ENCODE measurements around the gene PASK. TPM values are rescaled to one million over a fixed set of nuclear protein-coding genes. Genes with fewer than 3 reads are reported as not detected.

PASK gene
- total RNA-seq, 2 experiments from 2014 or later: 55.5 to 62.0 TPM

DNA sequence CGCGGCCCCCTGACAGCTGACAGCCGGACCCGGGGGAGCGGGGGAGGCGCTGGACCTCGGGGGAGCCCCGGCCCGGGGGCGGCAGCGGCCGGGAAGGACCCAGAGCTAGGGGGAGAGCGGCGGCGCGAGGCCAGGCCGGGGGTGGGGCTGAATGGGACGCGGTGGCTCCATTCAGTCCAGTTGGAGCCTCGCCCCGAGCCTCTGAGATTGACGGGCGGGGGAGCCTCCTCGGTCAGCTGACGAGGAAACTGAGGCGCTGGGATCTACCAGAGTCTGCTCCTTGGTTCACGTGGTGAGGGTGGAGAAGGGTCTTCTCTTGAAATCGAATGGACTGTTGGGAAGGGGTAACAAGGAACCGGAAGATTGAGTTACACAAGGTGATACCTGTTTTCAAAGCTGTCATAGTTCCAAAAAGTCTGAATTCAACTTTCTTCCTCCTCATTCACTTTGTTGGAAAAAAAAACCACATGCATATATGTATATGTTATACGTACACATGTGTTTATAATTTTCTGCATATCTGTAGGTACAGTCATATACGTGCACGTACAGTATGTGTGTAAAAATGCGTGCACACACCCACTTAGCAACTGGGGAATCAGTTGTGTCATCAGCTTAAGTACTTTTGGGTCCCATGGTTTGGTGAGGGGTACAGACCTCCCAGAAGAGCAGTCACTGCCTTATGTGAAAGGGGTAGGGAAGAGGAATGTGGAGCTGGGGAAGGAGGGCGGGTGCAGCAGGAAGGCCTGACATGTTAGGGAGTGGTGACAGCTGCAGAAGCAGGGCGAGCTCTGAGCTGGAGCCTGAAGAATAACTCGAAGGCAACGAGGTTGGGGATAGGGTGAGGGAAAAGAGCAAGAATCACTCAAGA, 1.6 kb upstream of the PASK start:
- H3K36me3 Mint-ChIP-seq (ENCODE audit: low read depth): peaks cover 11% of the 10 kb centered on the region
- H3K4me3 Mint-ChIP-seq: peak overlapping the region; percentile 89
- POLR2A ChIA-PET: no interaction called here
- H3K4me1 Mint-ChIP-seq: peaks cover 51% of the 10 kb centered on the region
- CTCF ChIA-PET: interaction anchor here (0.6 to 3.1 kb wide), 3 partner anchors 18 to 298 kb away, joined by 3 to 10 read pairs (median 3); no protein-coding TSS in a partner anchor
- DNase-seq: no peak
- peak overlapping the region; percentile 94 for H3K27ac Mint-ChIP-seq
- no peaks in the 10 kb centered on the region for H3K27me3 Mint-ChIP-seq
- H3K9me3 Mint-ChIP-seq: no peaks in the 10 kb centered on the region

GRCh38 chr2:241149925-241150659, 820 bp upstream of the PASK start, which contains the start of gene PPP1R7:
PPP1R7 (plus strand) TSS chr2:241150467; CDS start chr2:241150496, 29 bp downstream.
- H3K9me3 Mint-ChIP-seq: no peaks in the 10 kb centered on the region
- CTCF ChIA-PET: interaction anchor here (0.6 to 3.1 kb wide), 10 partner anchors 14 to 694 kb away, joined by 3 to 10 read pairs (median 3); no protein-coding TSS in a partner anchor
- DNase-seq: peak; percentile 97
- no peaks in the 10 kb centered on the region for H3K27me3 Mint-ChIP-seq
- H3K36me3 Mint-ChIP-seq (ENCODE audit: low read depth): peaks cover 9% of the 10 kb centered on the region
- H3K4me3 Mint-ChIP-seq: peak within 1 kb of the TSS; percentile 89
- peaks cover 51% of the 10 kb centered on the region for H3K4me1 Mint-ChIP-seq
- POLR2A ChIA-PET: interaction anchor here (0.5 to 0.8 kb wide), 4 partner anchors 15 to 510 kb away, joined by 3 read pairs; partner anchors contain the start of gene MTERF4
- H3K27ac Mint-ChIP-seq: peak within 1 kb of the TSS; percentile 94

DNA sequence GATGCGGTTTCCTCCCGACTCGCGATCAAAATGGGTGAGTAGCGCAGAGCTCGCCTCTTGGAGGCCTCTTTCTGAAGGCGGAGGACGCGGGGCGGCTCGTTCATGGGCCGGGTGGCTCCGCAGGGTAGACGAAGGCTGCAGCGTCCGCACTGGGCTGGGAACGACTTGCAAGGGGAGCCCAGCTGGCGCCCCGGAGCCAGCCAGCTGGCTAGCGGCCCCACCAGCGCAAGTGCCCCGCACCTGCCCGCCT, 328 bp upstream of the PASK start:
- H3K27me3 Mint-ChIP-seq: no peaks in the 10 kb centered on the region
- CTCF ChIA-PET: interaction anchor here (0.7 to 3.1 kb wide), 9 partner anchors 13 to 695 kb away, joined by 3 to 10 read pairs (median 3); no protein-coding TSS in a partner anchor
- H3K4me3 Mint-ChIP-seq: peak overlapping the region; percentile 89
- H3K4me1 Mint-ChIP-seq: peaks cover 51% of the 10 kb centered on the region
- no peak for DNase-seq
- POLR2A ChIA-PET: interaction anchor here (0.5 to 0.8 kb wide), 4 partner anchors 14 to 510 kb away, joined by 3 read pairs; partner anchors contain the start of gene MTERF4
- H3K27ac Mint-ChIP-seq: peak overlapping the region; percentile 86
- H3K9me3 Mint-ChIP-seq: no peaks in the 10 kb centered on the region
- H3K36me3 Mint-ChIP-seq (ENCODE audit: low read depth): peaks cover 7% of the 10 kb centered on the region

DNA sequence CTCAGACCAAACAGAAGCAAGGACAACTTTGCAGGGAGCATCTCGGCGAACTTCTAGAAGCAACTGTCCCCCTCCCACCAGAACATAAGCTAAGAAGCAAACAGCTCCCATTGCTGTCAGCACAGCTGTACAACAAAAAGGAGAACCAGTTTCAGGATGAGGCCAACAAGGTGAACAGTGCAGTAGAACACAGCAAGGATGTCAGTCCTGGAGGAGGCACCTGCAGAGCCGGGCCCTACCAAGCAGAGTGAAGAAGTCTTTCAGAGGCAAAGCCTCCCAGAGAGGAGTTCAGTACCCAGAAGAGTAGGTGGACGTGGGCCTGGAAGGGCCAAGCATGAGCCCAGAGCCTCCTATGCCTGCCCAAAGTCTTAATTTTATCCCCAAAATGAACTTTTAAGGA, 1.0 kb downstream of the PASK start:
- peak overlapping the region; percentile 67 for H3K27ac Mint-ChIP-seq

GRCh38 chr2:241147336-241147735, 1.9 kb downstream of the PASK start:
- H3K27me3 Mint-ChIP-seq: no peaks in the 10 kb centered on the region
- peaks cover 39% of the 10 kb centered on the region for H3K4me1 Mint-ChIP-seq
- no peaks in the 10 kb centered on the region for H3K9me3 Mint-ChIP-seq
- H3K4me3 Mint-ChIP-seq: no peak overlapping the region
- DNase-seq: no peak
- H3K36me3 Mint-ChIP-seq (ENCODE audit: low read depth): peaks cover 2% of the 10 kb centered on the region
- no peak overlapping the region for H3K27ac Mint-ChIP-seq
- CTCF ChIA-PET: interaction anchor here (1.0 kb wide), 1 partner anchor 27 kb away, joined by 3 read pairs; no protein-coding TSS in a partner anchor
- POLR2A ChIA-PET: no interaction called here

More for the DNA sequence above, 1.0 kb downstream of the PASK start:
- no peak for DNase-seq
- Mint-ChIP-seq H3K36me3 (ENCODE audit: low read depth) (peaks cover 2% of the 10 kb centered on the region), H3K4me1 (peaks cover 45% of the 10 kb centered on the region), H3K9me3 (no peaks in the 10 kb centered on the region), H3K4me3 (peak overlapping the region; percentile 89), H3K27me3 (no peaks in the 10 kb centered on the region)
- POLR2A ChIA-PET: no interaction called here
- CTCF ChIA-PET: no interaction called here

DNA sequence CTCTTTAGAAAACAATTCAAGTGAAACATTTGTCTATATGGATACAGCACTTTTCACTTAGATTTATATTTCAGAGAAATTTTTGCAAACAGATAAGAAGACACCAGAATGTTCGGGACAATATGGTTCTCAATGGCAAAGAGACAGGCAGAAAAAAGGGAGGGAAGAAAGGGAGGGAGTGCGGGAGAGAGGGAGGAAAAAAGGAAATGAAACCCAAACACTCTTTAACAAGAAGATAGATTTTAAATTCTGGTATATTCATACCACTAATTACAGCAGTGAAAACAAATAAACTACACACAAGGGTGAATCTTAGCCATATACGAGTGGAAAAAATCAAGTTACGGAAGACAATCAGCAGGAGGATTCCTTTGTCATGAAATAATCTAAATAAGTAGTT, 3.0 kb downstream of the PASK start:
- POLR2A ChIA-PET: no interaction called here
- H3K9me3 Mint-ChIP-seq: no peaks in the 10 kb centered on the region
- no peak overlapping the region for H3K4me3 Mint-ChIP-seq
- CTCF ChIA-PET: interaction anchor here (0.7 to 1.0 kb wide), 2 partner anchors 26 to 774 kb away, joined by 3 read pairs; no protein-coding TSS in a partner anchor
- DNase-seq: no peak
- H3K4me1 Mint-ChIP-seq: peaks cover 28% of the 10 kb centered on the region
- H3K27me3 Mint-ChIP-seq: no peaks in the 10 kb centered on the region
- peaks cover 10% of the 10 kb centered on the region for H3K36me3 Mint-ChIP-seq (ENCODE audit: low read depth)
- H3K27ac Mint-ChIP-seq: no peak overlapping the region

DNA sequence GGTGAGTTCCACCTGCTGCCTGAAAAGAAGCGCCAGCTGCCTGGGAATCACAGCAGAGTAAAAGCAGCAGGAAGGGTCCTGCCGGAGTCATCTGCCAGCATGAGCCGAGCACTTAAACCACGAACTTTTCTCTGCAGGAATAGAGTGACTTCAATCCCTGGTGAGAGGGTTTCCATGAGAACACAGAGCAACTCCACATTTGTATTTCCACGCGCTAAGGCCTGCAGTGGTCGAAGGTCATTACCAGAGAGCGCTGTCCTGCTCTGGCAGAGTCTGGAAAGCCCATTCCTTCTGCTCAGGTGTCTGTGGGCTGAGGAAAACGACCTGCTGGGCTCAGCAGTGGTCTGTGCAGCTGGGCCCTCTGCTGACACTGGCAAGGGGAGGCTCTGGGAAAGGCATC, 6.7 kb downstream of the PASK start:
- Mint-ChIP-seq H3K4me3 (no peak overlapping the region), H3K36me3 (ENCODE audit: low read depth) (peaks cover 13% of the 10 kb centered on the region), H3K27me3 (no peaks in the 10 kb centered on the region), H3K4me1 (peaks cover 9% of the 10 kb centered on the region), H3K27ac (no peak overlapping the region), H3K9me3 (no peaks in the 10 kb centered on the region)
- CTCF ChIA-PET: no interaction called here
- POLR2A ChIA-PET: no interaction called here
- no peak for DNase-seq

- H3K36me3 Mint-ChIP-seq (ENCODE audit: low read depth): peaks cover 14% of the 10 kb centered on the region
- no peak for DNase-seq
- CTCF ChIA-PET: interaction anchor here (1.1 kb wide), 1 partner anchor 15 kb away, joined by 3 read pairs; no protein-coding TSS in a partner anchor
- H3K4me1 Mint-ChIP-seq: peaks cover 6% of the 10 kb centered on the region
- H3K27ac Mint-ChIP-seq: no peak overlapping the region
- no peak overlapping the region for H3K4me3 Mint-ChIP-seq
- H3K27me3 Mint-ChIP-seq: no peaks in the 10 kb centered on the region
- no peaks in the 10 kb centered on the region for H3K9me3 Mint-ChIP-seq
- POLR2A ChIA-PET: no interaction called here
Observed at GRCh38 chr2:241142063-241142462, 7.2 kb downstream of the PASK start.

- ChIA-PET CTCF (interaction anchor here (1.1 kb wide), 1 partner anchor 14 kb away, joined by 3 read pairs; no protein-coding TSS in a partner anchor), POLR2A (no interaction called here)
- peaks cover 2% of the 10 kb centered on the region for H3K4me1 Mint-ChIP-seq
- no peaks in the 10 kb centered on the region for H3K27me3 Mint-ChIP-seq
- H3K36me3 Mint-ChIP-seq (ENCODE audit: low read depth): peaks cover 17% of the 10 kb centered on the region
- H3K27ac Mint-ChIP-seq: no peak overlapping the region
- no peaks in the 10 kb centered on the region for H3K9me3 Mint-ChIP-seq
- no peak overlapping the region for H3K4me3 Mint-ChIP-seq
- no peak for DNase-seq
Observed at GRCh38 chr2:241141214-241141770, 8.0 kb downstream of the PASK start.

- H3K4me3 Mint-ChIP-seq: no peak overlapping the region
- H3K9me3 Mint-ChIP-seq: no peaks in the 10 kb centered on the region
- ChIA-PET CTCF (interaction anchor here (0.8 kb wide), 1 partner anchor 130 kb away, joined by 4 read pairs; no protein-coding TSS in a partner anchor), POLR2A (no interaction called here)
- H3K27me3 Mint-ChIP-seq: no peaks in the 10 kb centered on the region
- no peaks in the 10 kb centered on the region for H3K4me1 Mint-ChIP-seq
- H3K36me3 Mint-ChIP-seq (ENCODE audit: low read depth): peaks cover 20% of the 10 kb centered on the region
- H3K27ac Mint-ChIP-seq: no peak overlapping the region
- DNase-seq: no peak
Observed at GRCh38 chr2:241140445-241140840, 8.8 kb downstream of the PASK start.

DNA sequence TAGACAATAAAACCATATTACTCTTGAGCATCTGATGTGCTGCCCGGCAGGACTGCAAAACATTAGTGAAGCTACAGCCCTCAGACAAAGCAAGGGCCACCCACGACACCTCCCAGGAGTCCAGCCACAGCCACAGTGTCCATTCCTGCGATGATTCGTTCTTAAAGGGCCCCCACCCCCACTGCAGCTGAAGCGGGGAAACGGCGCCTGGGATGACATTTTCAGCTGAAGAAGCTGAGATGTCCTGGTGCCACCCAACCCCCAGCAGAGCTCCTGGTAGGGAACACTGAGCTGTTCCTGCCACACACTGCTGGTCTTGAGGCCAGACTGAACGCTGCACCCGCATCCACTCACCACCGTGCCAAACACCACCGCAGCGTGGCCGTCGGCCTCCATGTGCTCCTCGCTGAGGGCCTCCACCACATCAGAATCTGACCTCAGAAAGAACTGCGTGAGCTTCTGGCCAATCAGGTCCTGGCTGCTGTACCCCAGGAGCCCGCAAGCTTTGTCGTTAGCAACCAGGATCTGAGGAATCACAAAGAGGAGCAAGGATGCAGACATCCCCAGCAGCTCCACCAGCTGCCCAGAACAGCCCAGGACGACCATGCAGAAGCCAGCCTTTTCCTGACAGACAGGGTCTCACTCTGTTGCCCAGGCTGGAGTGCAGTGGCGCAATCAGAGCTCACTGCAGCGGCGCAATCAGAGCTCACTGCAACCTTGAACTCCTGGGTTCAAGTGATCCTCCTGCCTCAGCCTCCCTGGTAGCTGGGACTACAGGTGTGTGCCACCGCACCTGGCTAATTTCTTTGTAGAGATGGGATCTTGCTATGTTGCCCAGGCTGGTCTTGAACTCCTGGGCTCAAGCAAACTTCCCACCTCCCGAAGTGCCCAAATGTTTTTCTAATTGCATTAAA, 9.5 kb downstream of the PASK start:
- Mint-ChIP-seq H3K9me3 (no peaks in the 10 kb centered on the region), H3K27me3 (no peaks in the 10 kb centered on the region), H3K36me3 (ENCODE audit: low read depth) (peaks cover 22% of the 10 kb centered on the region), H3K27ac (no peak overlapping the region), H3K4me3 (no peak overlapping the region), H3K4me1 (no peaks in the 10 kb centered on the region)
- ChIA-PET POLR2A (no interaction called here), CTCF (interaction anchor here (0.8 kb wide), 1 partner anchor 129 kb away, joined by 4 read pairs; no protein-coding TSS in a partner anchor)
- no peak for DNase-seq

GRCh38 chr2:241138471-241138870, 10.8 kb downstream of the PASK start:
- no peak overlapping the region for H3K27ac Mint-ChIP-seq
- H3K4me3 Mint-ChIP-seq: no peak overlapping the region
- POLR2A ChIA-PET: no interaction called here
- no peaks in the 10 kb centered on the region for H3K4me1 Mint-ChIP-seq
- H3K27me3 Mint-ChIP-seq: no peaks in the 10 kb centered on the region
- no peaks in the 10 kb centered on the region for H3K9me3 Mint-ChIP-seq
- no peak for DNase-seq
- CTCF ChIA-PET: no interaction called here
- peaks cover 22% of the 10 kb centered on the region for H3K36me3 Mint-ChIP-seq (ENCODE audit: low read depth)

Measured in activated CD4-positive, alpha-beta T cell treated with anti-CD3 and anti-CD28 coated beads, Interleukin-2, amount 10 ng/mL, durations not matched to agents 7 days and 5 days (primary cell).